LNCaP clone FGC (cell line): Measurements from ENCODE around the gene EML2.

Experiments
- DNase-seq: peaks from one replicate; pipeline ENCODE4 v3.0.0-alpha.2; 2011; ENCODE audit warnings: low read depth
- H3K4me3 ChIP-seq: 2 replicates; pipeline ENCODE4 v1.5.1; 2011; ENCODE audit warnings: mild to moderate bottlenecking, low read depth, low read length, control low read depth
- TF ChIP-seq, protein P1 (sequence below): IDR thresholded peaks from 2 replicates; pipeline ENCODE4 v1.5.1; 2012; ENCODE audit warnings: mild to moderate bottlenecking; ENCODE audit not compliant: control insufficient read depth, insufficient read depth; ENCODE audit errors: extremely low read depth

EML2 gene

DNA sequence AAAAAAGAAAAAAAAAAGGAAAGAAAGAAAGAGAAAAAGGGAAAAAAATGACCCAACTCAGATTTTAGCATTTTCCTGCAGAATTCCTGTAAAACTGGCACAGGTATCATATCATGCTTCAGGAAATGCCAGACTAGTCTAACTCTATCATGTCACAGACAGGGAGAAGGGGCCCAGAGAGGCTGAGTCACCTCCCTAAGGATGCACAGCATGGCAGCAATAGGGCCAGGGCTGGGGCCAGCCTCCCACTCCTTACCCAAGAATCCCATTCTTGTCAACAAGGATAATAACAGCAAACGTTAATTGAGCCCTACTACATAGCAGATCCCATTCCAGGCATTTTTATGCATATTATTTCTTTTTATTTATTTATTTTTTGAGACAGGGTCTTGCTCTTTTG, 45.7 kb downstream of the EML2 start:
- TF ChIP-seq, protein P1, sequence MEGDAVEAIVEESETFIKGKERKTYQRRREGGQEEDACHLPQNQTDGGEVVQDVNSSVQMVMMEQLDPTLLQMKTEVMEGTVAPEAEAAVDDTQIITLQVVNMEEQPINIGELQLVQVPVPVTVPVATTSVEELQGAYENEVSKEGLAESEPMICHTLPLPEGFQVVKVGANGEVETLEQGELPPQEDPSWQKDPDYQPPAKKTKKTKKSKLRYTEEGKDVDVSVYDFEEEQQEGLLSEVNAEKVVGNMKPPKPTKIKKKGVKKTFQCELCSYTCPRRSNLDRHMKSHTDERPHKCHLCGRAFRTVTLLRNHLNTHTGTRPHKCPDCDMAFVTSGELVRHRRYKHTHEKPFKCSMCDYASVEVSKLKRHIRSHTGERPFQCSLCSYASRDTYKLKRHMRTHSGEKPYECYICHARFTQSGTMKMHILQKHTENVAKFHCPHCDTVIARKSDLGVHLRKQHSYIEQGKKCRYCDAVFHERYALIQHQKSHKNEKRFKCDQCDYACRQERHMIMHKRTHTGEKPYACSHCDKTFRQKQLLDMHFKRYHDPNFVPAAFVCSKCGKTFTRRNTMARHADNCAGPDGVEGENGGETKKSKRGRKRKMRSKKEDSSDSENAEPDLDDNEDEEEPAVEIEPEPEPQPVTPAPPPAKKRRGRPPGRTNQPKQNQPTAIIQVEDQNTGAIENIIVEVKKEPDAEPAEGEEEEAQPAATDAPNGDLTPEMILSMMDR = no peak
- DNase-seq = no peak
- no peak overlapping the region for H3K4me3 ChIP-seq

GRCh38 chr19:45592366-45592765, 46.8 kb downstream of the EML2 start:
- DNase-seq = no peak
- no peak overlapping the region for H3K4me3 ChIP-seq
- TF ChIP-seq, protein P1 = no peak

DNA sequence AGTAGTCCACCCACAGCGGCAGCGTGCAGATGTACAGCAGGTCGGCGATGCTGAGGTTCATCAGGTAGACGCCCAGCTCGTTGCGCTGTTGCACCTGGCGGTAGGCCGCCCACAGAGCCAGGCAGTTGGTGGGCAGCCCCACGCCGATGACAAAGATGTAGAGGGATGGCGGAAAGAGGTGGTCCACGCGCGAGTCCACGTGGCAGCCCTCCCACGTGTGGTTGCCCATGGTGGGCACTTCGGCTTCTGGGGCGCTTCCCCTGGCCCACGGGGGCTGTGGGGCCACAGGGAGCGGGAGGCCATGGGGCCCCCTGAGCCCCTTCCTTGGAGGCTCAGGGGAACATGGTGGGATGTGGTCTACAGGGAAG, 47.6 kb downstream of the EML2 start:
- H3K4me3 ChIP-seq = no peak overlapping the region
- DNase-seq = no peak
- TF ChIP-seq, protein P1 = no peak

DNA sequence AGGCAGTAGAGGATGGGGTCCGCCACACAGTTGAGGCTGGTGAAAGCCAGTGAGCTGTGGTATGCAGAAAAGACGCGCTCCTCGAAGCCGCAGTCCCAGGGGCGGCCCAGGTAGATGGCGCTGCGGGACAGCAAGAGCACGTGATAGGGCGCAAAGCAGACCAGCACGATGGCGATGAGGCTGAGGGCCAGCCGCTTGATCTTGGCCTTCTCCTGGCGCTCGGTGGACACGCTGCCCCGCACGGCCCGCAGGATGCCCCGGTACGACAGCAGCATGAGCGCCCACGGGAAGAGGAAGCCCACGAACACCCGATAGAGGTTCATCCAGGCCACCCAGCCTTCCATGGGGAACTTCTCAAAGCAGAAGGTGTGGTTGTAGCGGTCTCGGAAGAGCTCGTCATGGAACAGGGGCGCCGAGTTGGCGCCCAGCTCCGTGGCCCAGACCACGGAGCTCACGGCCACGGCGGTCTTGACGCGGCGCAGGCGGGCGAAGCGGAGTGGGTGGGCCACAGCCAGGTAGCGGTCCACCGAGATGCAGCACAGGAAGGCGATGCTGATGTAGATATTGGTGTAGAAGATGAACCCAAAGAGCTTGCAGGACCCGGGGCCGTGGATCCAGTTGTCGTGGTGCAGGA, 48.1 kb downstream of the EML2 start:
- DNase-seq = no peak
- TF ChIP-seq, protein P1 = no peak
- H3K4me3 ChIP-seq = no peak overlapping the region

GRCh38 chr19:45590300-45591003, 48.7 kb downstream of the EML2 start:
- no peak for DNase-seq
- TF ChIP-seq, protein P1 = no peak
- no peak overlapping the region for H3K4me3 ChIP-seq

GRCh38 chr19:45589768-45590167, 49.4 kb downstream of the EML2 start:
- TF ChIP-seq, protein P1 = no peak
- no peak overlapping the region for H3K4me3 ChIP-seq
- DNase-seq = no peak

DNA sequence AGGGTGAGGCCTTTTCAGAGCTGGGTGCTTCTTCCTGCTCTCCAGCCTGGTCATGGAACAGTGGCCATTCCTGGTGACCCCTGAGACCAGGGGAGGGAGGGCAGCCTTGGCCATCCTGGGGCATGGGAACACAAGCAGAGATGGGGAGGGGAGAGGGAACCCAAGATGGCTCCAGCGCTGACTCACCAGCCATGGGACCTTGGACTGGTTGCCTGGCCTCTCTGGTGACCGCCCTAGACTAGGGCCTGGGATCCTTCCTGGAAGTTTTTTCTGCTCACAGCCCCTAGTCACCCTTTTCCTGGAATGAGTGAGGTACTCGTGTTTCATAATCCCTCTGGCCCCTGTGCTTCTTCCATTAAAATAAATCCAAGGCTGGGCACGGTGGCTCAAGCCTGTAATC, 51.3 kb downstream of the EML2 start:
- TF ChIP-seq, protein P1 = no peak
- H3K4me3 ChIP-seq = no peak overlapping the region
- no peak for DNase-seq
